Neural progenitor cell (in vitro differentiated cells): ENCODE results near the gene CNTN3. TPM values are rescaled to one million over a fixed set of nuclear protein-coding genes. Genes with fewer than 3 reads are reported as not detected.

Experiments used
- DNase-seq: peaks from one replicate; pipeline ENCODE4 v3.0.0-alpha.2; 2016; ENCODE audit warnings: low spot score
- H2AFZ ChIP-seq: fragments of 200-600 bp; sonication (generic); replicated peaks from 2 replicates; pipeline ENCODE4 v1.6.1; 2016; ENCODE audit warnings: antibody characterized with exemption
- H3F3A ChIP-seq: fragments of 200-600 bp; sonication (generic); 2 replicates; pipeline ENCODE4 v1.6.1; 2016; ENCODE audit warnings: antibody characterized with exemption, low read depth
- H3K27ac ChIP-seq: fragments of 200-600 bp; sonication (generic); 2 replicates; pipeline ENCODE4 v1.5.1; 2016; ENCODE audit warnings: mild to moderate bottlenecking
- H3K27me3 ChIP-seq: fragments of 200-600 bp; sonication (generic); 2 replicates; pipeline ENCODE4 v1.6.1; 2016; ENCODE audit warnings: mild to moderate bottlenecking, moderate library complexity
- H3K36me3 ChIP-seq: fragments of 200-600 bp; sonication (generic); 2 replicates; pipeline ENCODE4 v1.5.1; 2016
- H3K4me1 ChIP-seq: fragments of 200-600 bp; sonication (generic); 2 replicates; pipeline ENCODE4 v1.6.1; 2016; ENCODE audit warnings: mixed run types
- H3K4me2 ChIP-seq: fragments of 200-600 bp; sonication (generic); 2 replicates; pipeline ENCODE4 v1.6.1; 2016
- H3K4me3 ChIP-seq: fragments of 200-600 bp; sonication (generic); 2 replicates; pipeline ENCODE4 v1.5.1; 2016
- H3K79me2 ChIP-seq: fragments of 200-600 bp; sonication (generic); 2 replicates; pipeline ENCODE4 v1.6.1; 2016; ENCODE audit warnings: low read depth
- H3K9ac ChIP-seq: fragments of 200-600 bp; sonication (generic); 2 replicates; pipeline ENCODE4 v1.6.1; 2016
- H3K9me3 ChIP-seq: fragments of 200-600 bp; sonication (generic); 2 replicates; pipeline ENCODE4 v1.5.1; 2016; ENCODE audit warnings: low read depth
- H4K20me1 ChIP-seq: fragments of 200-600 bp; sonication (generic); 2 replicates; pipeline ENCODE4 v1.6.1; 2016; ENCODE audit warnings: low read depth
- H3K27ac Mint-ChIP-seq: 3 replicates; pipeline ENCODE4 v1.8.0; 2021; ENCODE audit warnings: mixed read lengths
- H3K27me3 Mint-ChIP-seq: 2 replicates; pipeline ENCODE4 v1.8.0; 2022; ENCODE audit warnings: low read depth, mild to moderate bottlenecking, inconsistent platforms, moderate library complexity, mixed read lengths; ENCODE audit not compliant: insufficient read depth
- H3K36me3 Mint-ChIP-seq: 3 replicates; pipeline ENCODE4 v1.8.0; 2021; ENCODE audit warnings: mixed read lengths
- H3K4me1 Mint-ChIP-seq: 3 replicates; pipeline ENCODE4 v1.8.0; 2021; ENCODE audit warnings: mixed read lengths
- H3K4me3 Mint-ChIP-seq: 3 replicates; pipeline ENCODE4 v1.8.0; 2021; ENCODE audit warnings: mild to moderate bottlenecking, moderate library complexity, mixed read lengths
- H3K9me3 Mint-ChIP-seq: 3 replicates; pipeline ENCODE4 v1.8.0; 2020; ENCODE audit warnings: mixed read lengths
- EZH2 ChIP-seq: fragments of 200-600 bp; sonication (generic); IDR thresholded peaks from 2 replicates; pipeline ENCODE4 v1.6.1; 2017; ENCODE audit warnings: antibody characterized with exemption, mild to moderate bottlenecking, moderate library complexity
- EZH2phosphoT487 ChIP-seq: fragments of 200-600 bp; sonication (generic); IDR thresholded peaks from 2 replicates; pipeline ENCODE4 v1.6.1; 2017; ENCODE audit warnings: antibody characterized with exemption
- total RNA-seq: library from RNA; depleted of rRNA; stranded (reverse); fragments of >200 nt; gene quantifications from 2 replicates; pipeline ENCODE4 v1.2.3, GENCODE V29; 2015; ENCODE audit warnings: low replicate concordance
- TF ChIP-seq, protein P1 (sequence below): fragments of 200-600 bp; sonication (generic); IDR thresholded peaks from 2 replicates; pipeline ENCODE4 v1.5.1; 2017; ENCODE audit warnings: antibody characterized with exemption, mild to moderate bottlenecking

Gene CNTN3
- total RNA-seq, 1 donor from 2014 or later: 0.21 TPM

DNA sequence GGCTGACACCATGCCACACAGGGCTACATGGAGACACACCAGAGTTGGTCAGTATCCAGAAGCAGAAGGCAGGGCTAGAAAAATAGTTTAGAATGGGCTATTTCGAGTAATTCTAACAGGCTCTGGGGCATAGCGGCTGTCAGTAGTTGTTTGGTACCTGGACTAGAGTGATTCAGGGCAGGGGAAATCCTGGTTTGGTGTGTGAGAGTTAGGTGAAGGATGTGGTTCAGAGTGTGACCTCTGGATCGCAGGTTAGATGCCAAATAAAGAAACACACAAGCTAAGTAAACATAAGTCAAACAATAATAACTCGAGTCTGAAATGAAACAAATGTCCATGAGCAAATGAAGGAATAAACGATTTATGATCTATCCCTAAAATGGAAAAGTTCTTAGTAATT, 31.5 kb downstream of the CNTN3 start:
- Histone ChIP-seq H3K4me1 (no peaks in the 10 kb centered on the region), H2AFZ (no peak overlapping the region), H3K36me3 (no peaks in the 10 kb centered on the region), H3F3A (no peaks in the 10 kb centered on the region), H3K4me2 (no peak overlapping the region), H3K27ac (no peak overlapping the region), H4K20me1 (no peaks in the 10 kb centered on the region), H3K4me3 (no peak overlapping the region), H3K9ac (no peak overlapping the region), H3K79me2 (no peaks in the 10 kb centered on the region), H3K27me3 (no peaks in the 10 kb centered on the region), H3K9me3 (no peaks in the 10 kb centered on the region)
- no peak for TF ChIP-seq EZH2
- Mint-ChIP-seq H3K4me3 (no peak overlapping the region), H3K4me1 (no peaks in the 10 kb centered on the region), H3K36me3 (no peaks in the 10 kb centered on the region), H3K27ac (no peak overlapping the region), H3K9me3 (no peaks in the 10 kb centered on the region), H3K27me3 (peaks cover 5% of the 10 kb centered on the region)
- DNase-seq: no peak

DNA sequence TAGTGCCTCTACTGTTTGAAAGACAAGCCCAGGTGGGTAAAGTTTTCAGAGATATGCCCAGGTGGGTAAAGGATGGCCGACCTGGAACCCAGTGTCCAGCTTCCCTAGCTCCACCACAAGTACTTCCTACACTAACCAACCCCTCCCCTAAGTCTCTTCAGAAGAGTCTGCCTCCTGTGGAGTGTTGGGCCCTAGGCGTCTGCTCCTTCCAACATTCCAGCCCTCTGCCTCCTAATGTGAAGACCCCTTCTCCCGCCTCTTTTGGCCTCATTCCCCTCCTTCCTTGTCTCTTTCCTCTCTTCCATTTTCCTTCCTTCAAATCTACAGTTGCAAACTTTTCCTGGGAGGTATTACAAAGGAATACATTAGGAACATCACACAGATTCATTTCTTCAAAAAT, 38.6 kb downstream of the CNTN3 start:
- Histone ChIP-seq H3K4me1 (no peaks in the 10 kb centered on the region), H3K79me2 (no peaks in the 10 kb centered on the region), H3K36me3 (no peaks in the 10 kb centered on the region), H3K4me2 (no peak overlapping the region), H3K9ac (no peak overlapping the region), H3K27ac (no peak overlapping the region), H3K27me3 (no peaks in the 10 kb centered on the region), H4K20me1 (no peaks in the 10 kb centered on the region), H3K9me3 (no peaks in the 10 kb centered on the region), H3K4me3 (no peak overlapping the region), H2AFZ (no peak overlapping the region), H3F3A (no peaks in the 10 kb centered on the region)
- Mint-ChIP-seq H3K27ac (no peak overlapping the region), H3K4me1 (no peaks in the 10 kb centered on the region), H3K36me3 (no peaks in the 10 kb centered on the region), H3K4me3 (no peak overlapping the region), H3K9me3 (no peaks in the 10 kb centered on the region), H3K27me3 (peaks cover 3% of the 10 kb centered on the region)
- peak; percentile 4 for DNase-seq
- TF ChIP-seq EZH2phosphoT487 (no peak), EZH2 (no peak)
- TF ChIP-seq, protein P1, sequence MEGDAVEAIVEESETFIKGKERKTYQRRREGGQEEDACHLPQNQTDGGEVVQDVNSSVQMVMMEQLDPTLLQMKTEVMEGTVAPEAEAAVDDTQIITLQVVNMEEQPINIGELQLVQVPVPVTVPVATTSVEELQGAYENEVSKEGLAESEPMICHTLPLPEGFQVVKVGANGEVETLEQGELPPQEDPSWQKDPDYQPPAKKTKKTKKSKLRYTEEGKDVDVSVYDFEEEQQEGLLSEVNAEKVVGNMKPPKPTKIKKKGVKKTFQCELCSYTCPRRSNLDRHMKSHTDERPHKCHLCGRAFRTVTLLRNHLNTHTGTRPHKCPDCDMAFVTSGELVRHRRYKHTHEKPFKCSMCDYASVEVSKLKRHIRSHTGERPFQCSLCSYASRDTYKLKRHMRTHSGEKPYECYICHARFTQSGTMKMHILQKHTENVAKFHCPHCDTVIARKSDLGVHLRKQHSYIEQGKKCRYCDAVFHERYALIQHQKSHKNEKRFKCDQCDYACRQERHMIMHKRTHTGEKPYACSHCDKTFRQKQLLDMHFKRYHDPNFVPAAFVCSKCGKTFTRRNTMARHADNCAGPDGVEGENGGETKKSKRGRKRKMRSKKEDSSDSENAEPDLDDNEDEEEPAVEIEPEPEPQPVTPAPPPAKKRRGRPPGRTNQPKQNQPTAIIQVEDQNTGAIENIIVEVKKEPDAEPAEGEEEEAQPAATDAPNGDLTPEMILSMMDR: no peak

DNA sequence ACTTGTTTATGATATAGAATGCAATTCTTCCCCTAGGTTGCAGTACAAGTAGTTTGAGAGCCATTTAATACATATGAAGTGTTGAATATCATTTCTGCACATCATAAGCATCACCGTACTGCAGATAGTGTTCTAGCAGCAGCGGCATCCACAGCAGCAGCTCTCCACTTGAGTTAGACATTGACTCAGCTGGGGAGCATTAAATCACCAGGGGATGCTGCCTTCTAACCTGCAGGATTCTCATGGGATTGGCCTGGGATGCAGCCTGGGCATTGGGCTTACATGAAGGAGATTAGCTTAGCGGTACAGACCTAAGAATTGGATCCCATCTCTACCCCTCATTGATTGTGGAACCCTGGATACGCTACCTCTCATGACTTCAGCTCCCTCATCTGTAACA, 43.3 kb downstream of the CNTN3 start:
- Mint-ChIP-seq H3K4me3 (no peak overlapping the region), H3K27ac (no peak overlapping the region), H3K36me3 (no peaks in the 10 kb centered on the region), H3K9me3 (no peaks in the 10 kb centered on the region), H3K4me1 (no peaks in the 10 kb centered on the region), H3K27me3 (no peaks in the 10 kb centered on the region)
- H3F3A ChIP-seq: no peaks in the 10 kb centered on the region
- H4K20me1 ChIP-seq: no peaks in the 10 kb centered on the region
- H3K9ac ChIP-seq: no peak overlapping the region
- H3K27me3 ChIP-seq: no peaks in the 10 kb centered on the region
- H3K36me3 ChIP-seq: no peaks in the 10 kb centered on the region
- no peak overlapping the region for H3K4me2 ChIP-seq
- H2AFZ ChIP-seq: no peak overlapping the region
- no peak for DNase-seq
- no peaks in the 10 kb centered on the region for H3K4me1 ChIP-seq
- H3K79me2 ChIP-seq: no peaks in the 10 kb centered on the region
- H3K9me3 ChIP-seq: no peaks in the 10 kb centered on the region
- no peak overlapping the region for H3K4me3 ChIP-seq
- TF ChIP-seq EZH2phosphoT487 (no peak), EZH2 (no peak)
- H3K27ac ChIP-seq: no peak overlapping the region
